Measurements from ENCODE around the gene DTWD2.

- TF ChIP-seq CTCF (IDR thresholded peaks at IDR 0.05) = no peak
- no peak for TF ChIP-seq POLR2A (IDR thresholded peaks at IDR 0.05)
These were observed 6.6 kb downstream of the DTWD2 start for GRCh38 chr5:118981783-118982182.

All from testis (tissue), 2 donors.